Liver (tissue), 9 donors: ENCODE data around the gene SETX. TPM values are rescaled to one million over a fixed set of nuclear protein-coding genes. Genes with fewer than 3 reads are reported as not detected.

ENCODE experiments used
- DNase-seq: peaks from one replicate; pipeline ENCODE4 v3.0.0-alpha.2; 2017; ENCODE audit warnings: low spot score
- H3K27ac ChIP-seq, 2 donors: one replicate each; pipeline ENCODE4 v1.7.0; 2013; ENCODE audit warnings: inconsistent platforms in 2 of 2, low read length in 2 of 2, control low read depth in 1 of 2, low read depth in 1 of 2, mild to moderate bottlenecking in 1 of 2
- H3K27me3 ChIP-seq, 4 donors: one replicate each; pipeline versions ENCODE4 v1.6.1 to v1.7.0; 2013; ENCODE audit warnings: low read length in 3 of 4, inconsistent platforms in 1 of 4, mild to moderate bottlenecking in 1 of 4, moderate library complexity in 1 of 4; ENCODE audit not compliant: control insufficient read depth in 4 of 4, insufficient read depth in 4 of 4
- H3K36me3 ChIP-seq, 4 donors: one replicate each; pipeline versions ENCODE4 v1.6.1 to v1.7.0; 2013; ENCODE audit warnings: low read length in 3 of 4, mild to moderate bottlenecking in 3 of 4, low read depth in 1 of 4, moderate library complexity in 1 of 4; ENCODE audit not compliant: control insufficient read depth in 4 of 4, insufficient read depth in 3 of 4
- H3K4me1 ChIP-seq, 4 donors: one replicate each; pipeline versions ENCODE4 v1.6.1 to v1.7.0; 2013; ENCODE audit warnings: low read length in 3 of 4, mild to moderate bottlenecking in 3 of 4, moderate library complexity in 1 of 4; ENCODE audit not compliant: control insufficient read depth in 4 of 4, insufficient read depth in 4 of 4
- H3K4me3 ChIP-seq, 3 donors: one replicate each; pipeline versions ENCODE4 v1.6.1 to v1.7.0; 2013; ENCODE audit warnings: low read length in 3 of 3, control low read depth in 1 of 3, low read depth in 1 of 3, mild to moderate bottlenecking in 1 of 3
- H3K9ac ChIP-seq, 2 donors: one replicate each; pipeline ENCODE4 v1.7.0; 2013; ENCODE audit warnings: low read length in 2 of 2, mild to moderate bottlenecking in 2 of 2, moderate library complexity in 2 of 2, control low read depth in 1 of 2, low read depth in 1 of 2
- H3K9me3 ChIP-seq, 4 donors: one replicate each; pipeline versions ENCODE4 v1.6.1 to v1.7.0; 2013; ENCODE audit warnings: low read length in 3 of 4; ENCODE audit not compliant: control insufficient read depth in 4 of 4
- EGR1 ChIP-seq, 2 donors: IDR thresholded peaks; 2 replicates each; pipeline ENCODE4 v1.6.1; 2016 to 2018; ENCODE audit warnings: antibody characterized with exemption in 2 of 2, low read depth in 2 of 2
- FOXA1 ChIP-seq: IDR thresholded peaks from 2 replicates; pipeline ENCODE4 v1.6.1; 2016; ENCODE audit warnings: antibody characterized with exemption
- FOXA2 ChIP-seq: IDR thresholded peaks from 2 replicates; pipeline ENCODE4 v1.6.1; 2016; ENCODE audit warnings: antibody characterized with exemption
- GABPA ChIP-seq, 2 donors: IDR thresholded peaks in 1 of 2; conservative IDR thresholded peaks in 1 of 2; 2 replicates each; pipeline ENCODE4 v1.6.1; 2016; ENCODE audit warnings: antibody characterized with exemption in 2 of 2, mild to moderate bottlenecking in 1 of 2, moderate library complexity in 1 of 2
- HNF4A ChIP-seq, 2 donors: conservative IDR thresholded peaks; 2 replicates each; pipeline ENCODE4 v1.6.1; 2016; ENCODE audit warnings: antibody characterized with exemption in 2 of 2, mild to moderate bottlenecking in 2 of 2
- HNF4G ChIP-seq: IDR thresholded peaks from 2 replicates; pipeline ENCODE4 v1.6.1; 2016; ENCODE audit warnings: antibody characterized with exemption
- NR2F2 ChIP-seq: IDR thresholded peaks from 2 replicates; pipeline ENCODE4 v1.6.1; 2016; ENCODE audit warnings: antibody characterized with exemption
- RAD21 ChIP-seq, 2 donors: IDR thresholded peaks; 2 replicates each; pipeline ENCODE4 v1.6.1; 2016; ENCODE audit warnings: antibody characterized with exemption in 2 of 2, mild to moderate bottlenecking in 2 of 2
- SP1 ChIP-seq: IDR thresholded peaks from 2 replicates; pipeline ENCODE4 v1.6.1; 2018; ENCODE audit warnings: antibody characterized with exemption, mild to moderate bottlenecking
- TAF1 ChIP-seq: conservative IDR thresholded peaks from 2 replicates; pipeline ENCODE4 v1.6.1; 2016; ENCODE audit warnings: antibody characterized with exemption, mild to moderate bottlenecking
- YY1 ChIP-seq: IDR thresholded peaks from 2 replicates; pipeline ENCODE4 v1.6.1; 2016; ENCODE audit warnings: antibody characterized with exemption, mild to moderate bottlenecking
- WGBS: extraction: QIAGEN DNeasy Blood & Tissue Kit; methylation state at CpG from one replicate; pipeline ENCODE4 v1.1.7; 2013; 5-methylcytosine and 5-hydroxymethylcytosine counted together
- polyA plus RNA-seq, 2 donors: library from polyadenylated mRNA; stranded (reverse) in 1 of 2; unstranded in 1 of 2; fragments of 200-250 nt in 1 of 2; fragments of >200 nt in 1 of 2; fragmentation: Nextera tagmentation in 1 of 2; extraction: Ambion mirVana in 1 of 2; gene quantifications; one replicate each; pipeline versions ENCODE4 v1.2.1 to v1.2.3, GENCODE V29; 2013 to 2015
- total RNA-seq, 2 donors: library from RNA; depleted of rRNA; stranded (reverse); fragments of >200 nt; gene quantifications; one replicate each; pipeline ENCODE4 v1.2.3, GENCODE V29; 2014
- TF ChIP-seq, protein P1 (sequence below): IDR thresholded peaks from 2 replicates; pipeline ENCODE4 v1.6.1; 2016; ENCODE audit warnings: antibody characterized with exemption
- TF ChIP-seq, protein P2 (sequence below): fragments of 150-350 bp; IDR thresholded peaks from 2 replicates; pipeline ENCODE4 v1.5.1; 2017; ENCODE audit warnings: improper control_type of control experiment, low read depth, low read length; ENCODE audit not compliant: missing input control
- TF ChIP-seq, protein P3 (sequence below): IDR thresholded peaks from 2 replicates; pipeline ENCODE4 v1.6.1; 2016; ENCODE audit warnings: antibody characterized with exemption
- TF ChIP-seq, protein P4 (sequence below): IDR thresholded peaks from 2 replicates; pipeline ENCODE4 v1.6.1; 2016; ENCODE audit warnings: antibody characterized with exemption
- TF ChIP-seq, protein P5 (sequence below): IDR thresholded peaks from 2 replicates; pipeline ENCODE4 v1.6.1; 2016; ENCODE audit warnings: antibody characterized with exemption, mild to moderate bottlenecking
- donor health status: healthy.
- donor health status: healthy.
- donor health status: healthy.
- donor health status: healthy.
- donor health status: healthy.

SETX gene
- total and polyA plus RNA-seq, 4 donors, result 8.6 to 60.2 (median 19.6) TPM

DNA sequence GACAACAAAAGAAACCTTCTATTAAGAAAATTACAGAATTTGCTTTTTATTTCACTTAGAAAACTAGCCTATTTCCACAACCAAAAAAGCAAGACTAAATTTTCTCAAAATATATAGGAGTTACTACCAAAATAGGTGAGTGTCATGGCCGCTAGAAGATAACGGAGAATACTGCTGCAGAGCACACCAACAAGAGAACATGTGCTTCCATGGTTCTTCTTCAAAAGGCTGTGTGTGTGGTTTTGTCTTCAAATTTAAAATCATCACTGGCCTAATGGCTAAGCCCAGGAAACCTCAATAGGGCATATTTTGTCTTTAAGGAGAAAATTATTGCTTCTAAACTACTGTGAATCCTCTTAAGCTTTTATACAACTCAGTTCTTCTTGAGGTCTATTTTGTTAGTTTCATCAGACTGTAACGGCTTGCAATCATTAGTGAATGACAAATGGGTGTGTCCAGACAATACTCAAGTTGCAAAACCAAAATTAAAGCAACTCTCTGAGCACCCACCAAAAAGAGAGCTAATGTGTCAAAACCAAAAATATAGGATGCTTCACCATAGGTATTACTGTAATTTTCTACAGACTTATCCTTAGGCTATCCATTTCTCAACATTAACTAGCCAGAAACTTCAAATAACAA, 3.3 kb downstream of the SETX start:
- no peak for DNase-seq
- Histone ChIP-seq H3K27me3 (no peaks in the 10 kb centered on the region), H3K4me1 (peaks cover 0 to 34% (median 33%) of the 10 kb centered on the region in 4 donors), H3K9me3 (no peaks in the 10 kb centered on the region), H3K36me3 (peaks cover 8 to 43% (median 26%) of the 10 kb centered on the region in 4 donors), H3K4me3 (no peak overlapping the region), H3K27ac (peak overlapping the region; percentile 4 to 16), H3K9ac (no peak overlapping the region)
- 67% methylated on average over 3 of the region's 3 CpGs for WGBS
- TF ChIP-seq NR2F2 (no peak), HNF4G (no peak), EGR1 (IDR thresholded peaks at IDR 0.05; ENCODE audit: low read depth in 2 of 2) (no peak), FOXA1 (no peak), TAF1 (no peak), SP1 (no peak), GABPA (IDR thresholded peaks at IDR 0.05 in 1 of 2, conservative IDR thresholded peaks at IDR 0.05 in 1 of 2) (no peak), YY1 (no peak), RAD21 (IDR thresholded peaks at IDR 0.05) (no peak), HNF4A (conservative IDR thresholded peaks at IDR 0.05) (no peak), FOXA2 (no peak)
- TF ChIP-seq, protein P1, sequence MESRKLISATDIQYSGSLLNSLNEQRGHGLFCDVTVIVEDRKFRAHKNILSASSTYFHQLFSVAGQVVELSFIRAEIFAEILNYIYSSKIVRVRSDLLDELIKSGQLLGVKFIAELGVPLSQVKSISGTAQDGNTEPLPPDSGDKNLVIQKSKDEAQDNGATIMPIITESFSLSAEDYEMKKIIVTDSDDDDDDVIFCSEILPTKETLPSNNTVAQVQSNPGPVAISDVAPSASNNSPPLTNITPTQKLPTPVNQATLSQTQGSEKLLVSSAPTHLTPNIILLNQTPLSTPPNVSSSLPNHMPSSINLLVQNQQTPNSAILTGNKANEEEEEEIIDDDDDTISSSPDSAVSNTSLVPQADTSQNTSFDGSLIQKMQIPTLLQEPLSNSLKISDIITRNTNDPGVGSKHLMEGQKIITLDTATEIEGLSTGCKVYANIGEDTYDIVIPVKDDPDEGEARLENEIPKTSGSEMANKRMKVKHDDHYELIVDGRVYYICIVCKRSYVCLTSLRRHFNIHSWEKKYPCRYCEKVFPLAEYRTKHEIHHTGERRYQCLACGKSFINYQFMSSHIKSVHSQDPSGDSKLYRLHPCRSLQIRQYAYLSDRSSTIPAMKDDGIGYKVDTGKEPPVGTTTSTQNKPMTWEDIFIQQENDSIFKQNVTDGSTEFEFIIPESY, result no peak
- TF ChIP-seq, protein P2, sequence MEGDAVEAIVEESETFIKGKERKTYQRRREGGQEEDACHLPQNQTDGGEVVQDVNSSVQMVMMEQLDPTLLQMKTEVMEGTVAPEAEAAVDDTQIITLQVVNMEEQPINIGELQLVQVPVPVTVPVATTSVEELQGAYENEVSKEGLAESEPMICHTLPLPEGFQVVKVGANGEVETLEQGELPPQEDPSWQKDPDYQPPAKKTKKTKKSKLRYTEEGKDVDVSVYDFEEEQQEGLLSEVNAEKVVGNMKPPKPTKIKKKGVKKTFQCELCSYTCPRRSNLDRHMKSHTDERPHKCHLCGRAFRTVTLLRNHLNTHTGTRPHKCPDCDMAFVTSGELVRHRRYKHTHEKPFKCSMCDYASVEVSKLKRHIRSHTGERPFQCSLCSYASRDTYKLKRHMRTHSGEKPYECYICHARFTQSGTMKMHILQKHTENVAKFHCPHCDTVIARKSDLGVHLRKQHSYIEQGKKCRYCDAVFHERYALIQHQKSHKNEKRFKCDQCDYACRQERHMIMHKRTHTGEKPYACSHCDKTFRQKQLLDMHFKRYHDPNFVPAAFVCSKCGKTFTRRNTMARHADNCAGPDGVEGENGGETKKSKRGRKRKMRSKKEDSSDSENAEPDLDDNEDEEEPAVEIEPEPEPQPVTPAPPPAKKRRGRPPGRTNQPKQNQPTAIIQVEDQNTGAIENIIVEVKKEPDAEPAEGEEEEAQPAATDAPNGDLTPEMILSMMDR, result no peak
- TF ChIP-seq, protein P3, sequence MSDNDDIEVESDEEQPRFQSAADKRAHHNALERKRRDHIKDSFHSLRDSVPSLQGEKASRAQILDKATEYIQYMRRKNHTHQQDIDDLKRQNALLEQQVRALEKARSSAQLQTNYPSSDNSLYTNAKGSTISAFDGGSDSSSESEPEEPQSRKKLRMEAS, result no peak
- TF ChIP-seq, protein P4, sequence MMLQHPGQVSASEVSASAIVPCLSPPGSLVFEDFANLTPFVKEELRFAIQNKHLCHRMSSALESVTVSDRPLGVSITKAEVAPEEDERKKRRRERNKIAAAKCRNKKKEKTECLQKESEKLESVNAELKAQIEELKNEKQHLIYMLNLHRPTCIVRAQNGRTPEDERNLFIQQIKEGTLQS, result no peak
- TF ChIP-seq, protein P5, sequence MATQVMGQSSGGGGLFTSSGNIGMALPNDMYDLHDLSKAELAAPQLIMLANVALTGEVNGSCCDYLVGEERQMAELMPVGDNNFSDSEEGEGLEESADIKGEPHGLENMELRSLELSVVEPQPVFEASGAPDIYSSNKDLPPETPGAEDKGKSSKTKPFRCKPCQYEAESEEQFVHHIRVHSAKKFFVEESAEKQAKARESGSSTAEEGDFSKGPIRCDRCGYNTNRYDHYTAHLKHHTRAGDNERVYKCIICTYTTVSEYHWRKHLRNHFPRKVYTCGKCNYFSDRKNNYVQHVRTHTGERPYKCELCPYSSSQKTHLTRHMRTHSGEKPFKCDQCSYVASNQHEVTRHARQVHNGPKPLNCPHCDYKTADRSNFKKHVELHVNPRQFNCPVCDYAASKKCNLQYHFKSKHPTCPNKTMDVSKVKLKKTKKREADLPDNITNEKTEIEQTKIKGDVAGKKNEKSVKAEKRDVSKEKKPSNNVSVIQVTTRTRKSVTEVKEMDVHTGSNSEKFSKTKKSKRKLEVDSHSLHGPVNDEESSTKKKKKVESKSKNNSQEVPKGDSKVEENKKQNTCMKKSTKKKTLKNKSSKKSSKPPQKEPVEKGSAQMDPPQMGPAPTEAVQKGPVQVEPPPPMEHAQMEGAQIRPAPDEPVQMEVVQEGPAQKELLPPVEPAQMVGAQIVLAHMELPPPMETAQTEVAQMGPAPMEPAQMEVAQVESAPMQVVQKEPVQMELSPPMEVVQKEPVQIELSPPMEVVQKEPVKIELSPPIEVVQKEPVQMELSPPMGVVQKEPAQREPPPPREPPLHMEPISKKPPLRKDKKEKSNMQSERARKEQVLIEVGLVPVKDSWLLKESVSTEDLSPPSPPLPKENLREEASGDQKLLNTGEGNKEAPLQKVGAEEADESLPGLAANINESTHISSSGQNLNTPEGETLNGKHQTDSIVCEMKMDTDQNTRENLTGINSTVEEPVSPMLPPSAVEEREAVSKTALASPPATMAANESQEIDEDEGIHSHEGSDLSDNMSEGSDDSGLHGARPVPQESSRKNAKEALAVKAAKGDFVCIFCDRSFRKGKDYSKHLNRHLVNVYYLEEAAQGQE, result no peak
